MCF 10A (cell line): ENCODE data around the gene PLEKHH3. TPM values are rescaled to one million over a fixed set of nuclear protein-coding genes. Genes with fewer than 3 reads are reported as not detected.
A peak's percentile ranks its signal among the peaks of the same experiment; 100 is the strongest.
"Not testable (repeated sequence)": the region's sequence is repeated elsewhere in the genome, so short reads cannot be mapped to it uniquely, and the experiment has no call there.

Experiments used
- BruUV-seq: library from RNA; stranded (reverse); fragments of 400-500 nt; replicated peaks from 2 replicates; lab custom pipeline; 2021; lab: Mats Ljungman, UMichigan
- CTCF ChIA-PET: fragments of 300-600 bp; sonication (Branson Sonifier 250); formaldehyde crosslinking; extraction: SDS; loops from one replicate; lab custom pipeline; 2021; ENCODE audit warnings: antibody characterized with exemption, inconsistent platforms; lab: Yijun Ruan, JAX
- POLR2A ChIA-PET: fragments of 300-600, 350-650 bp; sonication (Branson Sonifier 250); formaldehyde crosslinking; extraction: SDS; loops from one replicate; lab custom pipeline; 2020; ENCODE audit warnings: antibody characterized with exemption, inconsistent platforms; lab: Yijun Ruan, JAX
- DNase-seq: peaks from one replicate; pipeline ENCODE4 v3.0.0-alpha.2; 2018; ENCODE audit not compliant: unreplicated experiment
- H3K27ac Mint-ChIP-seq: one replicate; pipeline ENCODE4 v1.8.0; 2022; ENCODE audit warnings: mild to moderate bottlenecking, low read depth, mixed read lengths; ENCODE audit not compliant: unreplicated experiment
- H3K27me3 Mint-ChIP-seq: one replicate; pipeline ENCODE4 v1.8.0; 2022; ENCODE audit warnings: mixed read lengths; ENCODE audit not compliant: insufficient read depth, unreplicated experiment
- H3K36me3 Mint-ChIP-seq: one replicate; pipeline ENCODE4 v1.8.0; 2022; ENCODE audit warnings: mild to moderate bottlenecking, moderate library complexity, mixed read lengths; ENCODE audit not compliant: insufficient read depth, unreplicated experiment
- H3K4me1 Mint-ChIP-seq: one replicate; pipeline ENCODE4 v1.8.0; 2022; ENCODE audit warnings: mixed read lengths; ENCODE audit not compliant: insufficient read depth, unreplicated experiment
- H3K4me3 Mint-ChIP-seq: one replicate; pipeline ENCODE4 v1.8.0; 2022; ENCODE audit warnings: mild to moderate bottlenecking, moderate library complexity, mixed read lengths; ENCODE audit not compliant: unreplicated experiment
- H3K9me3 Mint-ChIP-seq: one replicate; pipeline ENCODE4 v1.8.0; 2022; ENCODE audit warnings: mixed read lengths; ENCODE audit not compliant: unreplicated experiment
- intact Hi-C: fragments of 100-400 bp; cut with micrococcal nuclease; formaldehyde crosslinking; loops from 2 replicates; pipeline ENCODE4 v1.14.1; 2022
- total RNA-seq: library from RNA; stranded (reverse); gene quantifications from 2 replicates; pipeline ENCODE4 v1.2.3, GENCODE V29; 2022
- TF ChIP-seq, protein P1 (sequence below): fragments of 200-600 bp; IDR thresholded peaks from one replicate; pipeline ENCODE4 v1.8.0; 2022; ENCODE audit warnings: antibody characterized with exemption, mild to moderate bottlenecking; ENCODE audit not compliant: unreplicated experiment

The PLEKHH3 gene
- total RNA-seq, 1 experiment from 2014 or later: 12.5 TPM

DNA sequence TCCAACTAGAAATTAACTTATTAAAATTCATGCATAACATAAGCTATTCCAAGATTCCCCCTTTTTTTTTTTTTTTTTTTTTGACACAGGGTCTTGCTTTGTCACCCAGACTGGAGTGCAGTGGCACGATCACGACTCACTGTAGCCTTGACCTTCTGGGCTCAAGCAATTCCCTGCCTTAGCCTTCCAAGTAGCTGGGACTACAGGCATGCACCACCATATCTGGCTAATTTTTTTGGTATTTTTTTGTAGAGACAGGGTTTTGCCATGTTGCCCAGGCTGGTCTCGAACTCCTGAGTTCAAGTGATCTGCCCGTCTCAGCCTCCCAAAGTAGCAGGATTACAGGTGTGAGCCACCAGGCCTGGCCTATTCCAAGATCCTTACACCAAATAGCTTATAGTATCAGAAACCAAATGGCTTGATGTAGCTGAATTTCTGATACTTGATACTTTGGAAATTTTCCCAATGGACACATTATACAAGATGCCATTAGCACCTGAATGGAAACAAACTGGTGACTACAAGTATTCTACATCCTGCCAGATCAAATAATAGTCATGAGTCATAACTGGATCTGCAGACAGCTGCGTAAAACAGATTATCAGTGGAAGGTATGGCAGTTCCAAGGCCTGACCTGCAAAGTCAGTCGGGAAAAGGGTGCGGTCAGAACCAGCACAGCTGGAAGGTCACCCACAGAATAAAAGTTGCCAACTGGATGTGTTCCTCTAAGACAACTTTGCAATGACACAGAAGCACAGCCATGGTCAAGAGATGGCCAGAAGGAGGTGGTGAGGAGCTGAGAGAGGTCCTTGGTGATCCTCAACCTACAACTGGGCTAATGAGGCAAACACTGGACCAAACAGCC is 52.8 kb downstream of the PLEKHH3 start:
- TF ChIP-seq, protein P1, sequence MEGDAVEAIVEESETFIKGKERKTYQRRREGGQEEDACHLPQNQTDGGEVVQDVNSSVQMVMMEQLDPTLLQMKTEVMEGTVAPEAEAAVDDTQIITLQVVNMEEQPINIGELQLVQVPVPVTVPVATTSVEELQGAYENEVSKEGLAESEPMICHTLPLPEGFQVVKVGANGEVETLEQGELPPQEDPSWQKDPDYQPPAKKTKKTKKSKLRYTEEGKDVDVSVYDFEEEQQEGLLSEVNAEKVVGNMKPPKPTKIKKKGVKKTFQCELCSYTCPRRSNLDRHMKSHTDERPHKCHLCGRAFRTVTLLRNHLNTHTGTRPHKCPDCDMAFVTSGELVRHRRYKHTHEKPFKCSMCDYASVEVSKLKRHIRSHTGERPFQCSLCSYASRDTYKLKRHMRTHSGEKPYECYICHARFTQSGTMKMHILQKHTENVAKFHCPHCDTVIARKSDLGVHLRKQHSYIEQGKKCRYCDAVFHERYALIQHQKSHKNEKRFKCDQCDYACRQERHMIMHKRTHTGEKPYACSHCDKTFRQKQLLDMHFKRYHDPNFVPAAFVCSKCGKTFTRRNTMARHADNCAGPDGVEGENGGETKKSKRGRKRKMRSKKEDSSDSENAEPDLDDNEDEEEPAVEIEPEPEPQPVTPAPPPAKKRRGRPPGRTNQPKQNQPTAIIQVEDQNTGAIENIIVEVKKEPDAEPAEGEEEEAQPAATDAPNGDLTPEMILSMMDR: no peak
- peaks cover 14% of the 10 kb centered on the region for H3K4me1 Mint-ChIP-seq
- peak; percentile 75 for DNase-seq
- ChIA-PET POLR2A (interaction anchor here (0.5 to 8.2 kb wide), 18 partner anchors 10 to 200 kb away, joined by 3 to 110 read pairs (median 5); partner anchors contain the start of genes BECN1, PLEKHH3, PSMC3IP and RETREG3), CTCF (interaction anchor here (0.6 to 7.0 kb wide), 13 partner anchors 10 to 54 kb away, joined by 3 to 61 read pairs (median 4); partner anchors contain the start of genes PLEKHH3 and PSMC3IP)
- H3K4me3 Mint-ChIP-seq: no peak overlapping the region
- BruUV-seq: no TSS peak
- no peak overlapping the region for H3K27ac Mint-ChIP-seq
- H3K27me3 Mint-ChIP-seq: no peaks in the 10 kb centered on the region
- intact Hi-C loops: loop anchor here (5.0 kb wide), 1 partner anchor 53 kb away; the partner anchor contains the start of gene PLEKHH3
- H3K36me3 Mint-ChIP-seq: no peaks in the 10 kb centered on the region
- H3K9me3 Mint-ChIP-seq: no peaks in the 10 kb centered on the region

DNA sequence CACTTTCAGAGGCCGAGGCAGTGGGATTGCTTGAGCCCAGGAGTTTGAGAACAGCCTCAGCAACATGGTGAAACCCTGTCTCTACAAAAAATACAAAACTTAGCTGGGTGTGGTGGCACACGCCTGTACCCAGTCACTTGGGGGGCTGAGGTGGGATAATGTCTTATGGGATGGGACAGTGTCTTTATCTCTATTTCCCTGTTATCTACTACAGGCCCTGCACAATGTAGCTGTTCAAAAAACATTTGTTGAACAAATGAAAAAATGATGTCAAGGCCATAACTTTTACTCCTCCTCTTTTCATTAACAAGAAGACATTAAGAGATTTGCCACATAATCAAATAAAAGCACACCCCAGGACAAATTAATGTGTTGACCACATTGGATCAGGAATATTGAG is 53.5 kb downstream of the PLEKHH3 start:
- POLR2A ChIA-PET: interaction anchor here (1.0 to 8.2 kb wide), 12 partner anchors 14 to 201 kb away, joined by 3 to 110 read pairs (median 7); partner anchors contain the start of genes BECN1, PLEKHH3, PSMC3IP and RETREG3
- H3K36me3 Mint-ChIP-seq: no peaks in the 10 kb centered on the region
- H3K27ac Mint-ChIP-seq: no peak overlapping the region
- BruUV-seq: no TSS peak
- TF ChIP-seq, protein P1: no peak
- no peak overlapping the region for H3K4me3 Mint-ChIP-seq
- H3K4me1 Mint-ChIP-seq: peaks cover 20% of the 10 kb centered on the region
- H3K27me3 Mint-ChIP-seq: no peaks in the 10 kb centered on the region
- CTCF ChIA-PET: interaction anchor here (0.7 to 7.0 kb wide), 8 partner anchors 9 to 55 kb away, joined by 3 to 61 read pairs (median 6); partner anchors contain the start of genes PLEKHH3 and PSMC3IP
- H3K9me3 Mint-ChIP-seq: no peaks in the 10 kb centered on the region
- intact Hi-C loops: loop anchor here (5.0 kb wide), 1 partner anchor 54 kb away; the partner anchor contains the start of gene PLEKHH3
- no peak for DNase-seq

DNA sequence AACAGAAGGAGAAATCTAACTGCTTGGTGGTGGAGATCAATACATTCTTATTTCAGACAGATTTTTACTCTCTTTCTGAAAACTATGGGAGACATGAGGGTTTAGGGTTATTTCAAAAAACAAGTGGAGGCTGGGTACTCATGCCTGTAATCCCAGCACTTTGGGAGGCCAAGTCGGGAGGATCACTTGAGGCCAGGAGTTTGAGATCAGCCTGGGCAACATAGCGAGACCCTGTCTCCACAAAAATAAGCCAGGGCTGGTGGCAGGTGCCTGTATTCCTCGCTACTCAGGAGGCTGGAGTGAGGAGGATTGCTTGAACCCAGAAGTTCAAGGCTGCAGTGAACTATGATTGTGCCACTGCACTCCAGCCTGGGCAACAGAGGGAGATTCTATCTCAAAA is 54.8 kb downstream of the PLEKHH3 start:
- ChIA-PET CTCF (interaction anchor here (0.6 to 7.0 kb wide), 3 partner anchors 56 to 197 kb away, joined by 3 to 61 read pairs (median 4); partner anchors contain the start of gene PLEKHH3), POLR2A (interaction anchor here (0.7 to 8.2 kb wide), 8 partner anchors 11 to 786 kb away, joined by 3 to 110 read pairs (median 4); partner anchors contain the start of genes PLEKHH3, RETREG3 and TUBG1)
- peaks cover 25% of the 10 kb centered on the region for H3K4me1 Mint-ChIP-seq
- not testable (repeated sequence) for H3K9me3 Mint-ChIP-seq, H3K4me3 Mint-ChIP-seq, H3K36me3 Mint-ChIP-seq, DNase-seq, H3K27ac Mint-ChIP-seq, BruUV-seq, H3K27me3 Mint-ChIP-seq
- intact Hi-C loops: loop anchor here (5.0 kb wide), 1 partner anchor 55 kb away; the partner anchor contains the start of gene PLEKHH3

DNA sequence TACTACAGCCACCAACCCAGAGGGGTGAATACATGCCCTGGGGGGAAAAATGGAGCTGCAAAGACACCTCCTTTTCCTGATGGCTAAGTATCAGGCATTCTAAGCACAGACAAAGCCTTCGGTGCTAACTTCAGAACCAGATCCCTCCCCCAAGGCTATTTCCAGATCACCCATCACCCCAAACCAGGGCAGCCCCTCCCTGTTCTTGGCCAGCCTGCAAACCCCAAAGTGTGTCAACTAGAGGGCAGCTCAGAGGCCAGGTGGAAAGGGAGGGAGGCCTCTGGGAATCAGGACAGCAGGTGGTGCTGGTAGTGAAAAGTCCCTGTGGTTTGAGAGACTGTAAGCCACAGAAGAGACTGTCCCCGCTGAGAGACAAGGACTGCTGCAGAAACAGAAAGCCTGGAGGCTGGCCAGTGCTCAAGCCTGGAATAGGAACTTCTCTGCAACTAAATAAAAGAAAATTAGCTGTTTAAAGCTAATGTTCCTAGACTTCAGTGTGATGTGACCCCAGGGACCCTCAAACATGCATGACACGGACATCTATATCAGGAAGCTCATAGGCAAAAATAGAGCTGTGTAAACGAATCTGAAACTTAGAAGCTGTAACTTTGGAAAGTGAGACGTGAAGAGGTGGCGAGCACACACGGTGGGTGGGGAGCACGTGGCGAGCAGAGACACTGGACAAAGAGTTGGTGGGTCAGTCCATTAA is 58.2 kb downstream of the PLEKHH3 start:
- no TSS peak for BruUV-seq
- peaks cover 15% of the 10 kb centered on the region for H3K4me1 Mint-ChIP-seq
- no peaks in the 10 kb centered on the region for H3K27me3 Mint-ChIP-seq
- intact Hi-C loops: loop anchor here (1.0 kb wide), 1 partner anchor 145 kb away; no protein-coding TSS in a partner anchor
- DNase-seq: peak; percentile 80
- TF ChIP-seq, protein P1: peak; percentile 47
- ChIA-PET POLR2A (interaction anchor here (0.6 to 8.2 kb wide), 13 partner anchors 10 to 205 kb away, joined by 3 to 110 read pairs (median 9); partner anchors contain the start of genes BECN1, PLEKHH3, PSMC3IP and RETREG3), CTCF (interaction anchor here (0.6 to 7.0 kb wide), 15 partner anchors 9 to 212 kb away, joined by 3 to 61 read pairs (median 4); partner anchors contain the start of genes PLEKHH3, RETREG3 and TUBG1)
- no peak overlapping the region for H3K4me3 Mint-ChIP-seq
- peaks cover 26% of the 10 kb centered on the region for H3K36me3 Mint-ChIP-seq
- H3K27ac Mint-ChIP-seq: peak overlapping the region; percentile 42
- no peaks in the 10 kb centered on the region for H3K9me3 Mint-ChIP-seq
